RWPE1 (cell line): ENCODE results near the gene LRRC55.

Experiments used
- CTCF ChIA-PET: fragments of 350-600 bp; sonication (Branson Sonifier 250); formaldehyde crosslinking; extraction: SDS; loops from one replicate; lab custom pipeline; 2021; lab: Yijun Ruan, JAX
- POLR2A ChIA-PET: fragments of 400-600 bp; formaldehyde crosslinking; extraction: SDS; loops from one replicate; lab custom pipeline; 2020; ENCODE audit warnings: antibody characterized with exemption; ENCODE audit not compliant: low non-redundant PET; lab: Yijun Ruan, JAX
- DNase-seq: peaks from one replicate; pipeline ENCODE4 v3.0.0; 2012; ENCODE audit warnings: low spot score
- H3K27ac ChIP-seq: fragments of 450-650 bp; 2 replicates; pipeline ENCODE4 v1.5.1; 2017
- CTCF ChIP-seq: fragments of 450-650 bp; conservative IDR thresholded peaks from 2 replicates; pipeline ENCODE4 v1.5.1; 2017; ENCODE audit warnings: low read depth, mild to moderate bottlenecking

The LRRC55 gene

GRCh38 chr11:57214098-57214417 lies 32.3 kb downstream of the LRRC55 start:
- ChIA-PET POLR2A (no interaction called here), CTCF (no interaction called here)
- TF ChIP-seq CTCF, result no peak
- H3K27ac ChIP-seq, result no peak overlapping the region
- no peak for DNase-seq

GRCh38 chr11:57214494-57214893 lies 32.7 kb downstream of the LRRC55 start:
- peak; percentile 63 for DNase-seq
- CTCF ChIA-PET, result no interaction called here
- no peak overlapping the region for H3K27ac ChIP-seq
- TF ChIP-seq CTCF, result no peak
- POLR2A ChIA-PET, result no interaction called here

GRCh38 chr11:57216463-57216862 lies 34.7 kb downstream of the LRRC55 start:
- CTCF ChIA-PET, result no interaction called here
- DNase-seq, result no peak
- POLR2A ChIA-PET, result no interaction called here
- H3K27ac ChIP-seq, result no peak overlapping the region
- TF ChIP-seq CTCF, result no peak

GRCh38 chr11:57217053-57217452 lies 35.3 kb downstream of the LRRC55 start:
- ChIA-PET POLR2A (no interaction called here), CTCF (no interaction called here)
- no peak for DNase-seq

GRCh38 chr11:57219021-57219627 lies 37.4 kb downstream of the LRRC55 start:
- no peak overlapping the region for H3K27ac ChIP-seq
- POLR2A ChIA-PET, result no interaction called here
- no peak for DNase-seq
- TF ChIP-seq CTCF, result no peak
- CTCF ChIA-PET, result no interaction called here

More at GRCh38 chr11:57217053-57217452, 35.3 kb downstream of the LRRC55 start:
- no peak overlapping the region for H3K27ac ChIP-seq
- no peak for TF ChIP-seq CTCF

- no peak for TF ChIP-seq CTCF
- DNase-seq, result no peak
- H3K27ac ChIP-seq, result no peak overlapping the region
- ChIA-PET POLR2A (no interaction called here), CTCF (interaction anchor here (0.6 kb wide), 1 partner anchor 561 kb away, joined by 3 read pairs; no protein-coding TSS in a partner anchor)
These were observed 40.5 kb downstream of the LRRC55 start for GRCh38 chr11:57222239-57222638.
